SK-N-SH (cell line): Measurements from ENCODE around the gene PLCL2. TPM values are rescaled to one million over a fixed set of nuclear protein-coding genes. Genes with fewer than 3 reads are reported as not detected.

Source experiments
- CTCF ChIA-PET: fragments of 300-600, 350-600 bp; formaldehyde crosslinking; extraction: SDS; loops from one replicate; lab custom pipeline; 2021; lab: Yijun Ruan, JAX
- POLR2A ChIA-PET: fragments of 350-600 bp; sonication (Branson Sonifier 250); formaldehyde crosslinking; extraction: SDS; loops from one replicate; lab custom pipeline; 2020; ENCODE audit warnings: antibody characterized with exemption, inconsistent platforms; lab: Yijun Ruan, JAX
- DNase-seq: peaks from one replicate; pipeline ENCODE4 v3.0.0; 2012
- H2AFZ ChIP-seq: fragments of 200-600 bp; sonication (generic); 2 replicates; pipeline ENCODE4 v1.8.1; 2016; ENCODE audit warnings: antibody characterized with exemption, mild to moderate bottlenecking, low read depth
- H3F3A ChIP-seq: fragments of 200-600 bp; sonication (generic); replicated peaks from 2 replicates; pipeline ENCODE3; 2016; ENCODE audit warnings: antibody characterized with exemption, mild to moderate bottlenecking; ENCODE audit not compliant: insufficient read depth
- H3K27ac ChIP-seq, 2 experiments: fragments of 200-500 bp in 1 of 2; fragments of 200-600 bp in 1 of 2; sonication (Bioruptor generic) in 1 of 2; sonication (generic), shearing (Covaris generic) in 1 of 2; 2 replicates each; pipeline versions ENCODE4 v1.5.1 to v1.6.1; 2014 to 2016; ENCODE audit warnings: low read depth in 2 of 2, inconsistent platforms in 1 of 2, low read length in 1 of 2, mild to moderate bottlenecking in 1 of 2, mixed read lengths in 1 of 2
- H3K27me3 ChIP-seq: fragments of 200-600 bp; sonication (generic), shearing (Covaris generic); 2 replicates; pipeline ENCODE4 v1.6.1; 2016; ENCODE audit warnings: mixed run types; ENCODE audit not compliant: insufficient read depth
- H3K36me3 ChIP-seq, 2 experiments: fragments of 200-500 bp in 1 of 2; fragments of 200-600 bp in 1 of 2; sonication (Bioruptor generic) in 1 of 2; sonication (generic) in 1 of 2; replicated peaks in 1 of 2; 2 replicates each; pipeline versions ENCODE3 to v1.5.1; 2014 to 2016; ENCODE audit warnings: low read length in 1 of 2, mild to moderate bottlenecking in 1 of 2; ENCODE audit not compliant: insufficient read depth in 2 of 2, control insufficient read depth in 1 of 2
- H3K4me1 ChIP-seq, 2 experiments: fragments of 200-500 bp in 1 of 2; fragments of 200-600 bp in 1 of 2; sonication (Bioruptor generic) in 1 of 2; sonication (generic), shearing (Covaris generic) in 1 of 2; 2 replicates each; pipeline versions ENCODE4 v1.5.1 to v1.6.1; 2014 to 2016; ENCODE audit warnings: low read depth in 1 of 2, low read length in 1 of 2, mixed run types in 1 of 2; ENCODE audit not compliant: insufficient read depth in 2 of 2, control insufficient read depth in 1 of 2
- H3K4me2 ChIP-seq: fragments of 200-600 bp; sonication (generic), shearing (Covaris generic); 2 replicates; pipeline ENCODE4 v1.6.1; 2017; ENCODE audit warnings: mixed run types
- H3K4me3 ChIP-seq, 2 experiments: fragments of 200-500 bp in 1 of 2; fragments of 200-600 bp in 1 of 2; sonication (Bioruptor generic) in 1 of 2; sonication (generic), shearing (Covaris generic) in 1 of 2; 2 replicates each; pipeline versions ENCODE4 v1.5.1 to v1.8.1; 2014 to 2016; ENCODE audit warnings: low read depth in 2 of 2, inconsistent platforms in 1 of 2, low read length in 1 of 2, mild to moderate bottlenecking in 1 of 2, mixed read lengths in 1 of 2, moderate library complexity in 1 of 2
- H3K79me2 ChIP-seq: fragments of 200-600 bp; sonication (generic); 2 replicates; pipeline ENCODE4 v1.8.1; 2017; ENCODE audit warnings: mild to moderate bottlenecking; ENCODE audit not compliant: insufficient read depth
- H3K9ac ChIP-seq: fragments of 200-600 bp; sonication (generic); 2 replicates; pipeline ENCODE4 v1.6.1; 2017; ENCODE audit warnings: mixed run types
- H3K9me2 ChIP-seq: fragments of 200-600 bp; sonication (generic); 2 replicates; pipeline ENCODE4 v1.6.1; 2017; ENCODE audit warnings: mixed run types
- H3K9me3 ChIP-seq: fragments of 200-600 bp; sonication (generic); 2 replicates; pipeline ENCODE4 v1.6.1; 2017; ENCODE audit warnings: mixed run types, mild to moderate bottlenecking, moderate library complexity
- H4K20me1 ChIP-seq: fragments of 200-600 bp; sonication (generic); 2 replicates; pipeline ENCODE4 v1.6.1; 2017; ENCODE audit warnings: mild to moderate bottlenecking, mixed run types; ENCODE audit not compliant: insufficient read depth
- CHD2 ChIP-seq: fragments of 150-350 bp; IDR thresholded peaks from 2 replicates; pipeline ENCODE4 v1.6.1; 2018; ENCODE audit warnings: low read length; ENCODE audit not compliant: partially characterized antibody
- FOXM1 ChIP-seq: IDR thresholded peaks from 2 replicates; pipeline ENCODE4 v1.4.0; 2012; ENCODE audit warnings: low read depth, mild to moderate bottlenecking
- GATA2 ChIP-seq: sonication (generic); formaldehyde crosslinking; IDR thresholded peaks from 2 replicates; pipeline ENCODE4 v1.5.0; 2020; ENCODE audit warnings: mild to moderate bottlenecking, missing genetic modification reagents
- IRF3 ChIP-seq: fragments of 150-350 bp; IDR thresholded peaks from 2 replicates; pipeline ENCODE4 v1.6.1; 2016; ENCODE audit warnings: mild to moderate bottlenecking, low read depth, low read length
- NFIC ChIP-seq: IDR thresholded peaks from 2 replicates; pipeline ENCODE4 v1.4.0; 2012; ENCODE audit warnings: borderline replicate concordance
- PBX3 ChIP-seq: IDR thresholded peaks from 2 replicates; pipeline ENCODE4; 2012
- POLR2AphosphoS5 ChIP-seq: IDR thresholded peaks from 2 replicates; pipeline ENCODE4 v1.6.1; 2012; ENCODE audit warnings: low read depth, low read length
- REST ChIP-seq: IDR thresholded peaks from 2 replicates; pipeline ENCODE4 v1.6.1; 2012; ENCODE audit warnings: mild to moderate bottlenecking, low read depth, low read length, moderate library complexity
- RFX5 ChIP-seq: IDR thresholded peaks from 2 replicates; pipeline ENCODE4 v1.6.1; 2012; ENCODE audit warnings: mild to moderate bottlenecking, improper control_type of control experiment, low read length
- TAF1 ChIP-seq: IDR thresholded peaks from 2 replicates; pipeline ENCODE4 v1.6.1; 2012; ENCODE audit warnings: low read depth, mild to moderate bottlenecking, low read length, moderate library complexity, borderline replicate concordance
- TEAD4 ChIP-seq: IDR thresholded peaks from 2 replicates; pipeline ENCODE4 v1.4.0; 2012; ENCODE audit warnings: mild to moderate bottlenecking, borderline replicate concordance; ENCODE audit not compliant: insufficient read depth
- USF1 ChIP-seq: IDR thresholded peaks from 2 replicates; pipeline ENCODE4 v1.4.0; 2012; ENCODE audit warnings: low read depth, borderline replicate concordance
- WGBS: methylation state at CpG from one replicate; pipeline ENCODE4 v1.1.6; 2017; ENCODE audit warnings: low lambda C conversion rate; 5-methylcytosine and 5-hydroxymethylcytosine counted together
- polyA plus RNA-seq, 3 experiments: library from polyadenylated mRNA; depleted of rRNA; stranded (reverse); fragments of >200 nt; gene quantifications; 2 replicates each; pipeline ENCODE4 v1.2.3, GENCODE V29; 2012

The PLCL2 gene
- polyA plus RNA-seq, 1 of the 3 experiments (the other 2 are of a cell fraction): 0.85 TPM

- no peaks in the 10 kb centered on the region for H3K79me2 ChIP-seq
- 19% methylated on average over 3 of the region's 3 CpGs for WGBS
- ChIA-PET POLR2A (no interaction called here), CTCF (no interaction called here)
- no peaks in the 10 kb centered on the region for H3K4me1 ChIP-seq
- DNase-seq: no peak
- H4K20me1 ChIP-seq: no peaks in the 10 kb centered on the region
- no peak overlapping the region for H3K4me2 ChIP-seq
- H2AFZ ChIP-seq: no peak overlapping the region
- H3K9me3 ChIP-seq: no peaks in the 10 kb centered on the region
- no peaks in the 10 kb centered on the region for H3K9me2 ChIP-seq
- no peaks in the 10 kb centered on the region for H3K27me3 ChIP-seq
- H3K27ac ChIP-seq: no peak overlapping the region
- no peak overlapping the region for H3K4me3 ChIP-seq
- no peak overlapping the region for H3K9ac ChIP-seq
- no peaks in the 10 kb centered on the region for H3F3A ChIP-seq
- no peaks in the 10 kb centered on the region for H3K36me3 ChIP-seq
- no peak for TF ChIP-seq TEAD4
- no peak for TF ChIP-seq CHD2
- no peak for TF ChIP-seq POLR2AphosphoS5
- TF ChIP-seq RFX5: no peak
- TF ChIP-seq FOXM1: no peak
- TF ChIP-seq NFIC: no peak
- TF ChIP-seq TAF1: no peak
- TF ChIP-seq REST: no peak
- TF ChIP-seq IRF3: no peak
- TF ChIP-seq USF1: no peak
- no peak for TF ChIP-seq PBX3
- no peak for TF ChIP-seq GATA2 (CRISPR knock-in tag)
Observed at GRCh38 chr3:17129556-17129955, 244.8 kb downstream of the PLCL2 start.
